Body of pancreas (tissue), 4 donors: ENCODE measurements around the gene FKBP7. TPM values are rescaled to one million over a fixed set of nuclear protein-coding genes. Genes with fewer than 3 reads are reported as not detected.
"Not testable (repeated sequence)": the region's sequence is repeated elsewhere in the genome, so short reads cannot be mapped to it uniquely, and the experiment has no call there.

ENCODE experiments used
- ATAC-seq: fragments of 150-250 bp; one replicate; pipeline ENCODE4 v1.9.1; 2016
- DNase-seq, 4 donors: peaks; one replicate each; pipeline ENCODE4 v3.0.0-alpha.2; 2019
- H3K27ac ChIP-seq, 4 donors: fragments of 200-600 bp; sonication (generic); 1 replicate in 3 of 4; 2 replicates in 1 of 4; pipeline versions ENCODE4 v1.5.1 to v1.6.1; 2016 to 2019; ENCODE audit warnings: mild to moderate bottlenecking in 1 of 4, mixed read lengths in 1 of 4, moderate library complexity in 1 of 4
- H3K27me3 ChIP-seq, 2 donors: fragments of 200-600 bp; sonication (generic); one replicate each; pipeline ENCODE4 v1.6.0; 2016; ENCODE audit warnings: mild to moderate bottlenecking in 1 of 2
- H3K36me3 ChIP-seq, 2 donors: fragments of 200-600 bp; sonication (generic); replicated peaks in 1 of 2; 2 replicates each; pipeline ENCODE4 v1.5.1; 2016; ENCODE audit warnings: low read depth in 2 of 2; ENCODE audit not compliant: insufficient read depth in 1 of 2
- H3K4me1 ChIP-seq: fragments of 200-600 bp; sonication (generic); one replicate; pipeline ENCODE4 v1.6.0; 2016
- H3K4me3 ChIP-seq, 2 donors: fragments of 200-600 bp; sonication (generic); 1 replicate in 1 of 2; 2 replicates in 1 of 2; pipeline ENCODE4 v1.5.1; 2016 to 2019
- H3K9me3 ChIP-seq, 3 donors: fragments of 200-600 bp; sonication (generic); 1 replicate in 2 of 3; 2 replicates in 1 of 3; pipeline ENCODE4 v1.5.1; 2016
- CTCF ChIP-seq, 7 experiments: fragments of 450-650 bp in 4 of 7; fragments of 200-600 bp in 3 of 7; sonication (generic) in 3 of 7; IDR thresholded peaks; one replicate each; pipeline ENCODE4 v1.5.1; 2016 to 2019; ENCODE audit warnings: antibody characterized with exemption in 7 of 7
- POLR2A ChIP-seq, 3 donors: fragments of 450-650 bp; IDR thresholded peaks; one replicate each; pipeline ENCODE4 v1.6.1; 2016; ENCODE audit warnings: antibody characterized with exemption in 3 of 3, mild to moderate bottlenecking in 2 of 3
- WGBS, 2 donors: methylation state at CpG; one replicate each; pipeline ENCODE4 v1.1.5; 2017; 5-methylcytosine and 5-hydroxymethylcytosine counted together
- intact Hi-C: fragments of 100-400 bp; cut with DNase I; formaldehyde crosslinking; loops from one replicate; pipeline ENCODE4 v1.15.1; 2023
- total RNA-seq, 2 donors: library from RNA; depleted of rRNA; stranded (reverse); fragments of >200 nt; gene quantifications; one replicate each; pipeline ENCODE4 v1.1.0, GENCODE V29; 2016

FKBP7 gene
- total RNA-seq, 2 donors from 2014 or later = 2.9 to 4.6 TPM

- no peak for ATAC-seq
- no peak overlapping the region for H3K4me3 ChIP-seq
- H3K36me3 ChIP-seq = peaks cover 0 to 10% of the 10 kb centered on the region in 2 donors
- intact Hi-C loops = no loop called here
- TF ChIP-seq POLR2A (IDR thresholded peaks at IDR 0.05) (no peak), CTCF (IDR thresholded peaks at IDR 0.05) (no peak)
- no peaks in the 10 kb centered on the region for H3K4me1 ChIP-seq
- H3K27me3 ChIP-seq = no peaks in the 10 kb centered on the region
- H3K9me3 ChIP-seq = no peaks in the 10 kb centered on the region
- no peak overlapping the region for H3K27ac ChIP-seq
- DNase-seq = no peak
These were observed 49.1 kb downstream of the FKBP7 start for GRCh38 chr2:178429336-178429735.

DNA sequence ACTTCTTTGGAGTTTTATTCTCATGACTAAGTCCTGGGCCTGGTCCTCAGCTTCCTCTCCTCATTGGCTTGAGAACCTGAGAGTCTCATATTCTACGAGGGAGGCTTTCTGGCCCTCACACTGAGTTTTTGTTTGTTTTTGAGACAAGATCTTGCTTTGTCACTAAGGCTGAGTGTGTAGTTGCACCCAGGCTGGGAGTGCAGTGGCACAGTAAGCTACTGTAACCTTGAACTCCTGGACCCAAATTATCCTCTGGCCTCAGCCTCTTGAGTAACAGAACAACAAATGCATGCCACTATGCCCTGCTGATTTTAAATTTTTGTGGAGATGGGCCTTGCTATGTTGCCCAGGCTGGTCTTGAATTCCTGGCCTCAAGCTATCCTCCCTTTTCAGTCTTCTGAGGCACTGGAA, 50.0 kb downstream of the FKBP7 start:
- WGBS, 2 donors = 35 to 67% methylated on average over 1 of the region's 1 CpG
- ATAC-seq (no peak), DNase-seq (no peak)
- Histone ChIP-seq H3K9me3 (no peaks in the 10 kb centered on the region), H3K27ac (no peak overlapping the region), H3K4me1 (no peaks in the 10 kb centered on the region), H3K27me3 (no peaks in the 10 kb centered on the region), H3K4me3 (no peak overlapping the region), H3K36me3 (peaks cover 0 to 5% of the 10 kb centered on the region in 2 donors)
- intact Hi-C loops = no loop called here
- TF ChIP-seq CTCF (IDR thresholded peaks at IDR 0.05) = no peak

- WGBS, 2 donors = 83 to 94% methylated on average over 2 of the region's 2 CpGs
- Histone ChIP-seq H3K4me3 (no peak overlapping the region), H3K27ac (no peak overlapping the region), H3K27me3 (no peaks in the 10 kb centered on the region), H3K4me1 (no peaks in the 10 kb centered on the region), H3K36me3 (peaks cover 0 to 2% of the 10 kb centered on the region in 2 donors), H3K9me3 (no peaks in the 10 kb centered on the region)
- ATAC-seq (no peak), DNase-seq (no peak)
- TF ChIP-seq POLR2A (IDR thresholded peaks at IDR 0.05) = no peak
- no peak for TF ChIP-seq CTCF (IDR thresholded peaks at IDR 0.05)
- intact Hi-C loops = no loop called here
These were observed 50.9 kb downstream of the FKBP7 start for GRCh38 chr2:178427458-178427857.

DNA sequence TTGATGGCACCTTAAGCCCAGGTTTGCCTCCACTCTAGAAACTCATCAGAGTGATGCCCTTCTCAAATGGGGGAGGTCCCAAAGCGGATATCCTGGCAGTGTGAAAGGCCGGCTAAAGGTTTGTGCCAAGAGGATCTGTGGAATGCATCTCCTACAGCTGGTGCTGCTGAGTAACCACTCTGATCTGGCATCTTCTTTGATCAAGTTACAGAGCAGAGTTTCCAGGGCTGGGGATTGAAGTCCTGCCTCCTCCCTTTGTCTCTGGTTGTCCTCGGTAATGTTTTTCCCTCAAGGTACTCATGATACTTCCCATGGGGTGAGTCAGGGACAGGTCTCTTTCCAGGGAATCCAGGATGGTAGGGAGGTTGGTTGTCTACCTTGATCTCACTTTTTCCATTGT, 52.0 kb downstream of the FKBP7 start:
- DNase-seq (no peak), ATAC-seq (no peak)
- WGBS, 2 donors = 86 to 90% methylated on average over 3 of the region's 3 CpGs
- no peaks in the 10 kb centered on the region for H3K4me1 ChIP-seq
- H3K4me3 ChIP-seq = no peak overlapping the region
- TF ChIP-seq POLR2A (IDR thresholded peaks at IDR 0.05) (no peak), CTCF (IDR thresholded peaks at IDR 0.05) (no peak)
- no peak overlapping the region for H3K27ac ChIP-seq
- no peaks in the 10 kb centered on the region for H3K27me3 ChIP-seq
- peaks cover 0 to 2% of the 10 kb centered on the region in 2 donors for H3K36me3 ChIP-seq
- H3K9me3 ChIP-seq = no peaks in the 10 kb centered on the region
- intact Hi-C loops = no loop called here

DNA sequence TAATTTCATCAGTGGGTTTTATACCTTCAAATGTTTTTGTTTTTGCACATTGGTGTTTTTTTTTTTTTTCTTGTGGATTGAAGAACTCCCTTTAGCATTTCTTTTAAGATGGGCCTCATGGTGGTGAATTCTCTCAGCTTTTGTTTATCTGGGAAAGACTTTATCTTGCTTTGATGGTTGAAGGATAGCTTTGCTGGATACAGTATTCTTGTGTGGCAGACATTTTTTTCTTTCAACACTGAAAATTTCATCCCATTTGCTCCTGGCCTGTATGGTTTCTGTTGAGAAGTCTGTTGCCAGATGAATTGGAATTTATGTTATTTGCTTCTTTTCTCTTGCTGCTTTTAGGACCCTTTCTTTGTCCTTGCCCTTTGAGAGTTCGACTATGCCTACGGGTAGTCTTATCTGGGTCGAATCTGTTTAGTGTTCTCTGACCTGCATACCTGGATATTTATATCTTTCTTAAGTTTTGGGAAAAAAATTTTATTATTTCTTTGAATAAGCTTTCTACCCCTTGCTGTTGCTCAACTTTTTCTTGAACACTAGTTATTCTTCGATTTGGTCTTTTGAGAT, 53.1 kb downstream of the FKBP7 start:
- DNase-seq (no peak), ATAC-seq (no peak)
- no peaks in the 10 kb centered on the region for H3K36me3 ChIP-seq
- no peaks in the 10 kb centered on the region for H3K27me3 ChIP-seq
- H3K27ac ChIP-seq = no peak overlapping the region
- intact Hi-C loops = no loop called here
- H3K4me1 ChIP-seq = no peaks in the 10 kb centered on the region
- TF ChIP-seq POLR2A (IDR thresholded peaks at IDR 0.05) (no peak), CTCF (IDR thresholded peaks at IDR 0.05) (no peak)
- H3K9me3 ChIP-seq = no peaks in the 10 kb centered on the region
- WGBS, 2 donors = 92 to 94% methylated on average over 4 of the region's 4 CpGs
- H3K4me3 ChIP-seq = no peak overlapping the region

GRCh38 chr2:178423746-178424145, 54.7 kb downstream of the FKBP7 start:
- H3K4me1 ChIP-seq, H3K36me3 ChIP-seq, intact Hi-C loops, H3K9me3 ChIP-seq, H3K27me3 ChIP-seq, H3K4me3 ChIP-seq, DNase-seq, H3K27ac ChIP-seq, ATAC-seq: not testable (repeated sequence)
- 95% methylated on average over 5 of the region's 5 CpGs for WGBS, 2 donors
